Lower leg skin (tissue), 3 donors: ENCODE results near the gene JAK1.

Experiments
- POLR2A ChIP-seq, 2 donors: fragments of 450-650 bp; IDR thresholded peaks; one replicate each; pipeline ENCODE4 v1.6.1; 2016 to 2017; ENCODE audit warnings: antibody characterized with exemption in 2 of 2, mild to moderate bottlenecking in 1 of 2, moderate library complexity in 1 of 2
- TF ChIP-seq, protein P1 (sequence below), 3 donors: fragments of 450-650 bp; IDR thresholded peaks; one replicate each; pipeline ENCODE4 v1.5.1; 2016; ENCODE audit warnings: antibody characterized with exemption in 3 of 3, mild to moderate bottlenecking in 3 of 3, moderate library complexity in 2 of 3

DNA sequence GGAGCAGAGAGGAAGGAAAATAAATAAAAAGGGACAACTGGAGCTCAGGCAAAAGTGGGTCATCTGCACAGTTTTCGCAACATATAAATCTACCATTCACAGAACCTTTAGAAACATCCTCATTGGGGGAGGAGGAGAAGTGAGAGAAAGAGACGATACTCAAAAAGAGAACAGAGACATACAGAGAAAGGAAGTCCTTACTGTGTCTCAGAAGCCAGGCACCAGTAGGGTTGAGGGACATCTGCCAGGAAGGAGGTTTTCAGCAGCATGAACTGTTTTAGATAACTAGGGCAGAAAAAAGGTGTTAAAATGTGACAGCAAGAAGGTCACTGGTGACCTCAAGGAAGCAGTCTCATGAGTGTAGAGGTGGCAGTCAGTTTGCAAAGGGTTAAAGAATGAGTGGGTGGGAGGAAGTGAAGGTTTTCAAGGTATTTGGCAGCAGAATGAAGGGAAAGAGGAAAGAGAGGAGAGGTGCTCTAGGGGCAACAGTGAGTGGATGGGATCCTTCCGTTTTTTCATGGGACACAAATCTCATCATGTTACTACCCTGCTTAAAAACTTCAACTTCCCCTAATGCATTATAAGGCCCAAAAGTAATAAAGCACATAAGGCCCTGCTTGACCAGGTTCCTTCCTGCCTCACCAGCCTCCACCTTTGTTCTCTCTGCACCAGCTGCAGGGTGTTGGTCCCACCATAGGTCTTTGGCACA is 9.5 kb downstream of the JAK1 start:
- TF ChIP-seq, protein P1, sequence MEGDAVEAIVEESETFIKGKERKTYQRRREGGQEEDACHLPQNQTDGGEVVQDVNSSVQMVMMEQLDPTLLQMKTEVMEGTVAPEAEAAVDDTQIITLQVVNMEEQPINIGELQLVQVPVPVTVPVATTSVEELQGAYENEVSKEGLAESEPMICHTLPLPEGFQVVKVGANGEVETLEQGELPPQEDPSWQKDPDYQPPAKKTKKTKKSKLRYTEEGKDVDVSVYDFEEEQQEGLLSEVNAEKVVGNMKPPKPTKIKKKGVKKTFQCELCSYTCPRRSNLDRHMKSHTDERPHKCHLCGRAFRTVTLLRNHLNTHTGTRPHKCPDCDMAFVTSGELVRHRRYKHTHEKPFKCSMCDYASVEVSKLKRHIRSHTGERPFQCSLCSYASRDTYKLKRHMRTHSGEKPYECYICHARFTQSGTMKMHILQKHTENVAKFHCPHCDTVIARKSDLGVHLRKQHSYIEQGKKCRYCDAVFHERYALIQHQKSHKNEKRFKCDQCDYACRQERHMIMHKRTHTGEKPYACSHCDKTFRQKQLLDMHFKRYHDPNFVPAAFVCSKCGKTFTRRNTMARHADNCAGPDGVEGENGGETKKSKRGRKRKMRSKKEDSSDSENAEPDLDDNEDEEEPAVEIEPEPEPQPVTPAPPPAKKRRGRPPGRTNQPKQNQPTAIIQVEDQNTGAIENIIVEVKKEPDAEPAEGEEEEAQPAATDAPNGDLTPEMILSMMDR (IDR thresholded peaks at IDR 0.05): no peak
- no peak for TF ChIP-seq POLR2A (IDR thresholded peaks at IDR 0.05)
